Measurements from ENCODE around the gene SNTG2. TPM values are rescaled to one million over a fixed set of nuclear protein-coding genes. Genes with fewer than 3 reads are reported as not detected.

The SNTG2 gene
- total RNA-seq, 1 experiment from 2014 or later, result not detected

- H3K4me1 ChIP-seq, result no peaks in the 10 kb centered on the region
- DNase-seq, result no peak
- intact Hi-C loops (cut with micrococcal nuclease; ENCODE audit: unreplicated experiment), result no loop called here
- Mint-ChIP-seq H3K4me3 (ENCODE audit: unreplicated experiment) (no peak overlapping the region), H3K36me3 (ENCODE audit: insufficient read depth, unreplicated experiment) (no peaks in the 10 kb centered on the region), H3K9me3 (ENCODE audit: unreplicated experiment) (peaks cover 10% of the 10 kb centered on the region), H3K27ac (ENCODE audit: unreplicated experiment) (no peak overlapping the region), H3K27me3 (ENCODE audit: insufficient read depth, unreplicated experiment) (peaks cover 5% of the 10 kb centered on the region), H3K4me1 (ENCODE audit: low read depth, unreplicated experiment) (no peaks in the 10 kb centered on the region)
- BruUV-seq (replicated peaks), result no TSS peak
- H3K27me3 ChIP-seq (replicated peaks; ENCODE audit: control insufficient read depth, insufficient read depth, low read length), result no peaks in the 10 kb centered on the region
- TF ChIP-seq CTCF (IDR thresholded peaks at IDR 0.05; ENCODE audit: insufficient read depth in 1 of 2, low read depth in 1 of 2, low read length in 1 of 2, severe bottlenecking in 1 of 2, unreplicated experiment in 1 of 2), result no peak
- H3K4me3 ChIP-seq (ENCODE audit: low read depth, low read length), result no peak overlapping the region
- ChIA-PET POLR2A (no interaction called here), CTCF (no interaction called here)
- H3K9me3 ChIP-seq, result peaks cover 2% of the 10 kb centered on the region; the same call in 1 of the 2 replicates
- no peaks in the 10 kb centered on the region for H3K36me3 ChIP-seq (ENCODE audit: control insufficient read depth, insufficient read depth, low read length)
Observed at GRCh38 chr2:973129-973528, 22.5 kb downstream of the SNTG2 start.

GRCh38 chr2:974054-974453 is 23.4 kb downstream of the SNTG2 start:
- ChIA-PET POLR2A (no interaction called here), CTCF (no interaction called here)
- Histone ChIP-seq H3K27me3 (replicated peaks; ENCODE audit: control insufficient read depth, insufficient read depth, low read length) (no peaks in the 10 kb centered on the region), H3K4me1 (no peaks in the 10 kb centered on the region), H3K4me3 (ENCODE audit: low read depth, low read length) (no peak overlapping the region), H3K36me3 (ENCODE audit: control insufficient read depth, insufficient read depth, low read length) (no peaks in the 10 kb centered on the region), H3K9me3 (peaks cover 2% of the 10 kb centered on the region; the same call in 1 of the 2 replicates)
- Mint-ChIP-seq H3K27ac (ENCODE audit: unreplicated experiment) (no peak overlapping the region), H3K4me1 (ENCODE audit: low read depth, unreplicated experiment) (no peaks in the 10 kb centered on the region), H3K27me3 (ENCODE audit: insufficient read depth, unreplicated experiment) (peaks cover 5% of the 10 kb centered on the region), H3K36me3 (ENCODE audit: insufficient read depth, unreplicated experiment) (no peaks in the 10 kb centered on the region), H3K9me3 (ENCODE audit: unreplicated experiment) (peaks cover 10% of the 10 kb centered on the region), H3K4me3 (ENCODE audit: unreplicated experiment) (no peak overlapping the region)
- BruUV-seq (replicated peaks), result no TSS peak
- no peak for TF ChIP-seq CTCF (IDR thresholded peaks at IDR 0.05; ENCODE audit: insufficient read depth in 1 of 2, low read depth in 1 of 2, low read length in 1 of 2, severe bottlenecking in 1 of 2, unreplicated experiment in 1 of 2)
- no peak for DNase-seq
- intact Hi-C loops (cut with micrococcal nuclease; ENCODE audit: unreplicated experiment), result no loop called here

- Histone ChIP-seq H3K4me3 (ENCODE audit: low read depth, low read length) (no peak overlapping the region), H3K4me1 (no peaks in the 10 kb centered on the region), H3K9me3 (peaks cover 2% of the 10 kb centered on the region; the same call in 1 of the 2 replicates), H3K36me3 (ENCODE audit: control insufficient read depth, insufficient read depth, low read length) (no peaks in the 10 kb centered on the region), H3K27me3 (replicated peaks; ENCODE audit: control insufficient read depth, insufficient read depth, low read length) (no peaks in the 10 kb centered on the region)
- no peak for DNase-seq
- Mint-ChIP-seq H3K4me3 (ENCODE audit: unreplicated experiment) (no peak overlapping the region), H3K36me3 (ENCODE audit: insufficient read depth, unreplicated experiment) (no peaks in the 10 kb centered on the region), H3K27me3 (ENCODE audit: insufficient read depth, unreplicated experiment) (peaks cover 5% of the 10 kb centered on the region), H3K27ac (ENCODE audit: unreplicated experiment) (no peak overlapping the region), H3K4me1 (ENCODE audit: low read depth, unreplicated experiment) (no peaks in the 10 kb centered on the region), H3K9me3 (ENCODE audit: unreplicated experiment) (peaks cover 10% of the 10 kb centered on the region)
- no TSS peak for BruUV-seq (replicated peaks)
- POLR2A ChIA-PET, result no interaction called here
- no peak for TF ChIP-seq CTCF (IDR thresholded peaks at IDR 0.05; ENCODE audit: insufficient read depth in 1 of 2, low read depth in 1 of 2, low read length in 1 of 2, severe bottlenecking in 1 of 2, unreplicated experiment in 1 of 2)
- intact Hi-C loops (cut with micrococcal nuclease; ENCODE audit: unreplicated experiment), result no loop called here
- CTCF ChIA-PET, result no interaction called here
Observed at GRCh38 chr2:974502-974901, 23.9 kb downstream of the SNTG2 start.
